ENCODE results near the gene MTUS2.

GRCh38 chr13:29324601-29325000, 504.5 kb downstream of the MTUS2 start:
- no peak for TF ChIP-seq POLR2AphosphoS5 (IDR thresholded peaks at IDR 0.05; ENCODE audit: control insufficient read depth, insufficient read depth, low read depth, low read length)
- TF ChIP-seq CTCF (IDR thresholded peaks at IDR 0.05 in 2 of 3, conservative IDR thresholded peaks at IDR 0.05 in 1 of 3; ENCODE audit: insufficient read depth in 2 of 3, low read depth in 1 of 3, low read length in 3 of 3): no peak
- no peak for TF ChIP-seq SETDB1 (IDR thresholded peaks at IDR 0.05; ENCODE audit: low read length)
- TF ChIP-seq BRCA1 (IDR thresholded peaks at IDR 0.05): no peak
- TF ChIP-seq BRCA1 (CRISPR knock-in tag; IDR thresholded peaks at IDR 0.05): no peak
- no peak for TF ChIP-seq PML (IDR thresholded peaks at IDR 0.05; ENCODE audit: low read length)
- no peak for TF ChIP-seq MEF2A (IDR thresholded peaks at IDR 0.05; ENCODE audit: control insufficient read depth, low read depth, low read length)
- no peak for TF ChIP-seq TEAD2 (tag; IDR thresholded peaks at IDR 0.05)
- no peak for TF ChIP-seq ZBTB7A (IDR thresholded peaks at IDR 0.05; ENCODE audit: borderline replicate concordance, control insufficient read depth, low read depth, low read length)
- TF ChIP-seq ZFP91 (CRISPR knock-in tag; IDR thresholded peaks at IDR 0.05): no peak
- no peak for TF ChIP-seq ZNF274 (IDR thresholded peaks at IDR 0.05; ENCODE audit: borderline replicate concordance, low read depth, low read length)
- no peak for TF ChIP-seq YY1 (IDR thresholded peaks at IDR 0.05; ENCODE audit: borderline replicate concordance in 1 of 3, control insufficient read depth in 1 of 3, extremely low read depth in 1 of 3, insufficient read depth in 3 of 3, insufficient read length in 1 of 3, insufficient replicate concordance in 2 of 3, low read depth in 1 of 3, low read length in 2 of 3)
- no peak for TF ChIP-seq MAX (CRISPR knock-in tag; IDR thresholded peaks at IDR 0.05)
- no peak for TF ChIP-seq SOX6 (IDR thresholded peaks at IDR 0.05)

Data from K562 (cell line).